SK-MEL-5 (cell line): ENCODE measurements around the gene APMAP. TPM values are rescaled to one million over a fixed set of nuclear protein-coding genes. Genes with fewer than 3 reads are reported as not detected.
A peak's percentile ranks its signal among the peaks of the same experiment; 100 is the strongest.

Source experiments
- DNase-seq: peaks from one replicate; pipeline ENCODE4 v3.0.0-alpha.2; 2016; ENCODE audit warnings: low read depth, low spot score
- in situ Hi-C: cut with HindIII; loops from 2 replicates; pipeline ENCODE4 v1.10.0; 2016; ENCODE audit warnings: low sequenced_read_pairs, high pct_unique_total_duplicates, low pct_unique_long_range_greater_than_20kb
- total RNA-seq: library from RNA; depleted of rRNA; stranded (reverse); fragments of >200 nt; shearing (Covaris generic); gene quantifications from 2 replicates; pipeline ENCODE4 v1.2.3, GENCODE V29; 2014

The APMAP gene
- total RNA-seq, 1 experiment from 2014 or later = 158 TPM

GRCh38 chr20:24996449-24997377 is 4.2 kb upstream of the APMAP start:
- in situ Hi-C loops = no loop called here
- DNase-seq = peak; percentile 19

- no peak for DNase-seq
- in situ Hi-C loops = no loop called here
Measured at GRCh38 chr20:24995741-24996448, 3.3 kb upstream of the APMAP start.

GRCh38 chr20:24994470-24995368 is 2.2 kb upstream of the APMAP start:
- in situ Hi-C loops = no loop called here
- DNase-seq = peak; percentile 92

- no peak for DNase-seq
- in situ Hi-C loops = no loop called here
Measured at GRCh38 chr20:24994186-24994465, 1.6 kb upstream of the APMAP start.

- DNase-seq = peak; percentile 58
- in situ Hi-C loops = no loop called here
Measured at GRCh38 chr20:24993337-24994185, 1.0 kb upstream of the APMAP start.

GRCh38 chr20:24991897-24992486 is 559 bp downstream of the APMAP start:
- DNase-seq = peak; percentile 29
- in situ Hi-C loops = no loop called here

- in situ Hi-C loops = no loop called here
- no peak for DNase-seq
Measured at GRCh38 chr20:24990810-24991252, 1.7 kb downstream of the APMAP start.

- in situ Hi-C loops = no loop called here
- no peak for DNase-seq
Measured at GRCh38 chr20:24989162-24989561, 3.4 kb downstream of the APMAP start.

GRCh38 chr20:24987873-24988835 is 4.4 kb downstream of the APMAP start:
- in situ Hi-C loops = no loop called here
- no peak for DNase-seq

GRCh38 chr20:24987244-24987643 is 5.3 kb downstream of the APMAP start:
- no peak for DNase-seq
- in situ Hi-C loops = no loop called here

- in situ Hi-C loops = no loop called here
- no peak for DNase-seq
Measured at GRCh38 chr20:24986436-24987015, 6.0 kb downstream of the APMAP start.

GRCh38 chr20:24985802-24986201 is 6.7 kb downstream of the APMAP start:
- in situ Hi-C loops = no loop called here
- no peak for DNase-seq

- DNase-seq = no peak
- in situ Hi-C loops = no loop called here
Measured at GRCh38 chr20:24984961-24985640, 7.5 kb downstream of the APMAP start.

- in situ Hi-C loops = no loop called here
- no peak for DNase-seq
Measured at GRCh38 chr20:24983896-24984295, 8.7 kb downstream of the APMAP start.

- no peak for DNase-seq
- in situ Hi-C loops = no loop called here
Measured at GRCh38 chr20:24981790-24982189, 10.8 kb downstream of the APMAP start.
